ENCODE data around the gene NCOA5. TPM values are rescaled to one million over a fixed set of nuclear protein-coding genes. Genes with fewer than 3 reads are reported as not detected.

Gene NCOA5
- total and polyA plus RNA-seq, 10 of the 15 experiments (the other 5 are each of a cell fraction or from before 2014, with no cell fraction given) = 7.7 to 38.1 (median 30.1) TPM

GRCh38 chr20:46058599-46059281 lies 31.0 kb downstream of the NCOA5 start:
- Histone ChIP-seq H3K4me2 (ENCODE audit: control insufficient read depth, insufficient read depth) (no peak overlapping the region), H3K27me3 (replicated peaks in 1 of 2; ENCODE audit: control insufficient read depth in 2 of 2, insufficient read depth in 2 of 2, low read length in 1 of 2) (no peaks in the 10 kb centered on the region), H3K4me1 (ENCODE audit: control insufficient read depth, insufficient read depth, low read length) (peaks cover 17% of the 10 kb centered on the region; the same call in 1 of the 2 replicates), H4K20me1 (ENCODE audit: control insufficient read depth, insufficient read depth) (no peaks in the 10 kb centered on the region; the same call in 1 of the 2 replicates), H2AFZ (ENCODE audit: control insufficient read depth, low read depth, low read length) (no peak overlapping the region), H3K4me3 (no peak overlapping the region), H3K9me3 (replicated peaks; ENCODE audit: control insufficient read depth, insufficient read depth, low read length) (no peaks in the 10 kb centered on the region; the same call in 2 of the 3 replicates), H3K27ac (ENCODE audit: control insufficient read depth, insufficient read depth) (no peak overlapping the region), H3K9ac (ENCODE audit: control insufficient read depth, insufficient read depth, low read length) (no peak overlapping the region), H3K79me2 (ENCODE audit: control insufficient read depth, insufficient read depth, low read length) (no peaks in the 10 kb centered on the region), H3K36me3 (ENCODE audit: control insufficient read depth in 2 of 2, insufficient read depth in 2 of 2, low read length in 1 of 2) (peaks cover 11 to 25% of the 10 kb centered on the region in 2 experiments)
- no peak for DNase-seq (ENCODE audit: low read depth, low spot score)
- TF ChIP-seq SMAD5 (IDR thresholded peaks at IDR 0.05; ENCODE audit: low read depth) (no peak), POLR2A (IDR thresholded peaks at IDR 0.05; ENCODE audit: low read depth, low read length) (peak; percentile 28; the same call in 1 of the 2 replicates)
- 69% methylated on average over 32 of the region's 35 CpGs for WGBS (ENCODE audit: insufficient coverage, insufficient replicate concordance, low lambda C conversion rate, missing lambda C conversion rate)
- ATAC-seq = no peak
- ChIA-PET POLR2A (no interaction called here), RAD21 (ENCODE audit: unreplicated experiment) (no interaction called here), CTCF (interaction anchor here (0.5 to 1.1 kb wide), 3 partner anchors 46 to 93 kb away, joined by 3 read pairs; no protein-coding TSS in a partner anchor), SMC1A (ENCODE audit: uncharacterized antibody, unreplicated experiment) (interaction anchor here (1.2 kb wide), 1 partner anchor 49 kb away, joined by 3 read pairs; no protein-coding TSS in a partner anchor)
- intact Hi-C loops (cut with micrococcal nuclease; ENCODE audit: unreplicated experiment) (no loop called here), in situ Hi-C loops (cut with MboI) (no loop called here)
- BruUV-seq (replicated peaks) = no TSS peak
- no peak for FAIRE-seq

GRCh38 chr20:46057856-46058598 lies 31.7 kb downstream of the NCOA5 start:
- POLR2A ChIA-PET = no interaction called here
- H3K79me2 ChIP-seq (ENCODE audit: control insufficient read depth, insufficient read depth, low read length) = no peaks in the 10 kb centered on the region
- no peaks in the 10 kb centered on the region; the same call in 1 of the 2 replicates for H4K20me1 ChIP-seq (ENCODE audit: control insufficient read depth, insufficient read depth)
- H3K27ac ChIP-seq (ENCODE audit: control insufficient read depth, insufficient read depth) = no peak overlapping the region
- FAIRE-seq (no peak), ATAC-seq (no peak), DNase-seq (ENCODE audit: low read depth, low spot score) (no peak)
- intact Hi-C loops (cut with micrococcal nuclease; ENCODE audit: unreplicated experiment) (no loop called here), in situ Hi-C loops (cut with MboI) (no loop called here)
- no peak overlapping the region; the same call in 1 of the 2 replicates for H3K4me2 ChIP-seq (ENCODE audit: control insufficient read depth, insufficient read depth)
- 39% methylated on average over 56 of the region's 66 CpGs for WGBS (ENCODE audit: insufficient coverage, insufficient replicate concordance, low lambda C conversion rate, missing lambda C conversion rate)
- no peak overlapping the region for H3K4me3 ChIP-seq
- H3K27me3 ChIP-seq (replicated peaks in 1 of 2; ENCODE audit: control insufficient read depth in 2 of 2, insufficient read depth in 2 of 2, low read length in 1 of 2) = no peaks in the 10 kb centered on the region
- no peak overlapping the region for H3K9ac ChIP-seq (ENCODE audit: control insufficient read depth, insufficient read depth, low read length)
- peaks cover 13% of the 10 kb centered on the region; the same call in 1 of the 2 replicates for H3K4me1 ChIP-seq (ENCODE audit: control insufficient read depth, insufficient read depth, low read length)
- CTCF ChIA-PET = interaction anchor here (0.6 to 0.8 kb wide), 3 partner anchors 43 to 257 kb away, joined by 3 read pairs; no protein-coding TSS in a partner anchor
- RAD21 ChIA-PET (ENCODE audit: unreplicated experiment) = no interaction called here
- H2AFZ ChIP-seq (ENCODE audit: control insufficient read depth, low read depth, low read length) = no peak overlapping the region
- SMC1A ChIA-PET (ENCODE audit: uncharacterized antibody, unreplicated experiment) = interaction anchor here (1.2 kb wide), 1 partner anchor 50 kb away, joined by 3 read pairs; no protein-coding TSS in a partner anchor
- no peaks in the 10 kb centered on the region; the same call in 2 of the 3 replicates for H3K9me3 ChIP-seq (replicated peaks; ENCODE audit: control insufficient read depth, insufficient read depth, low read length)
- BruUV-seq (replicated peaks) = no TSS peak
- H3K36me3 ChIP-seq (ENCODE audit: control insufficient read depth in 2 of 2, insufficient read depth in 2 of 2, low read length in 1 of 2) = peaks cover 6 to 20% of the 10 kb centered on the region in 2 experiments
- TF ChIP-seq CBX5 (IDR thresholded peaks at IDR 0.05; ENCODE audit: low read depth) = no peak
- no peak for TF ChIP-seq HDAC6 (IDR thresholded peaks at IDR 0.05; ENCODE audit: unreplicated experiment)
- TF ChIP-seq RELB (IDR thresholded peaks at IDR 0.05; ENCODE audit: low read depth) = no peak
- TF ChIP-seq ZNF207 (IDR thresholded peaks at IDR 0.05; ENCODE audit: borderline replicate concordance) = no peak
- TF ChIP-seq POLR2A (IDR thresholded peaks at IDR 0.05; ENCODE audit: low read depth, low read length) = no peak
- no peak for TF ChIP-seq ZSCAN29 (IDR thresholded peaks at IDR 0.05)
- no peak for TF ChIP-seq SREBF2 (IDR thresholded peaks at IDR 0.05; ENCODE audit: low read length)
- TF ChIP-seq CHD4 (IDR thresholded peaks at IDR 0.05) = no peak
- TF ChIP-seq ZNF687 (IDR thresholded peaks at IDR 0.05) = no peak

Data from GM12878 (cell line).